ENCODE results near the gene IL1R2. TPM values are rescaled to one million over a fixed set of nuclear protein-coding genes. Genes with fewer than 3 reads are reported as not detected.

IL1R2 gene
- total RNA-seq, 1 donor from 2014 or later: 17.0 TPM

DNA sequence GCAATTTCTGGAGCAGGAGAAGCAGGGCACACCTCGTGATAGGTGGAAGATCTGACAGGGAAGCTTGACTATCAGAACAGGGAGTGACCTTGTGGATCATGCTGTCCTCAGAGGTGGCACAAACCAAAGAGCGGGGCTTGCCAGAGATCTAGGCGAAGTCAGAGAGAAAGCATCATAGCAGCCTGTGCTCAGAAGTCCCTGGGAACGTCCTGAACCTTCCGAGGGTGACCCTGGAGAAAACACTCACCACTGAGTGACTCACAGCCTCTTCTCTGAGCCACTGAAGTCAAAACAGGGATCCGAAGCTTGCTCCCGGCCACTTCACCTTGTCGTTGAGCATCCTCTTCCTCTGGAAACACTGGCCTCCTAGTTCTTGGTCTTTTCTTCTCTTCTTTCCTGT, 56.7 kb downstream of the IL1R2 start:
- Histone ChIP-seq H3K4me1 (peaks cover 65% of the 10 kb centered on the region), H3K4me3 (no peak overlapping the region), H3K27me3 (no peaks in the 10 kb centered on the region), H3K36me3 (no peaks in the 10 kb centered on the region), H3K27ac (peak overlapping the region; percentile 71), H3K9me3 (no peaks in the 10 kb centered on the region)
- ATAC-seq: peak; percentile 48
- DNase-seq: no peak
- TF ChIP-seq CTCF (IDR thresholded peaks at IDR 0.05): no peak
- intact Hi-C loops (cut with DNase I): no loop called here

DNA sequence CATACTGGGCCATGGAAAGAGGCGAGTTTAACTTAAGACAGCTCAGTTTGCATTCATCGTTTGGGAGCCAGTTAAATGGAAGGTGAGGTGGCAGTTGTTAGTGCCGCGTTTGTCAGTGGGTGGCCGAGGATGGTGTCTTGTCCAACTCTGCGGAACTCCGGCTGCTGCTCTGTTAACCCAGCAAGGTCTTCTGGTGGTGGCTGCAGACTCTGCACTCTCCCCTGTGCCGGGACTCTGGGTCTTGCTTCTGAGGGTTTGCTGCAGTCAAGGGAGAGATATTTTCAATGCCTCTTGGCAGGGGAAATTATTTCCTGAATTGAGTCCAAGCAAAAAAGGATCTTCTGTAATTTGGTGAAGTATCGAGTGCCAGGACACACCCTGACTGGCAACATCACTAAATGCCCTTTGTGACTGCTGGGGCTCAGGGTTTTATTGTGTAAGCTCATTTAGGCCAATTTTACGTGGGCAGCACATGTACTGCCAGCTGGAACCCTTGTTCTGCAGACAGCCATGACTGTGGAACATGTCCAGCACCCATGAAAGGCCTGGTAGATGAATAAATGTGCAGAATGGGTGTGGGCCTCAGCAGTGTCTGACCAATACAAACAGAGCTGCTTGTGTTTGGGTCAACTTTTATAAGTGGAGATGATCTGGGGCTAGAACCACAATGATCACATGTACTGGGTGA, 58.1 kb downstream of the IL1R2 start:
- H3K36me3 ChIP-seq: no peaks in the 10 kb centered on the region
- no peaks in the 10 kb centered on the region for H3K27me3 ChIP-seq
- H3K4me1 ChIP-seq: peaks cover 66% of the 10 kb centered on the region
- TF ChIP-seq CTCF (IDR thresholded peaks at IDR 0.05): no peak
- ATAC-seq (peak; percentile 65), DNase-seq (no peak)
- intact Hi-C loops (cut with DNase I): no loop called here
- H3K4me3 ChIP-seq: no peak overlapping the region
- no peaks in the 10 kb centered on the region for H3K9me3 ChIP-seq
- peak overlapping the region; percentile 71 for H3K27ac ChIP-seq

- H3K36me3 ChIP-seq: no peaks in the 10 kb centered on the region
- ATAC-seq: peak; percentile 33
- intact Hi-C loops (cut with DNase I): no loop called here
- H3K27me3 ChIP-seq: no peaks in the 10 kb centered on the region
- no peak for TF ChIP-seq CTCF (IDR thresholded peaks at IDR 0.05)
- H3K27ac ChIP-seq: peak overlapping the region; percentile 71
- peak; percentile 73 for DNase-seq
- peaks cover 68% of the 10 kb centered on the region for H3K4me1 ChIP-seq
- no peak overlapping the region for H3K4me3 ChIP-seq
- H3K9me3 ChIP-seq: no peaks in the 10 kb centered on the region
Measured at GRCh38 chr2:102050854-102051391, 59.2 kb downstream of the IL1R2 start.

DNA sequence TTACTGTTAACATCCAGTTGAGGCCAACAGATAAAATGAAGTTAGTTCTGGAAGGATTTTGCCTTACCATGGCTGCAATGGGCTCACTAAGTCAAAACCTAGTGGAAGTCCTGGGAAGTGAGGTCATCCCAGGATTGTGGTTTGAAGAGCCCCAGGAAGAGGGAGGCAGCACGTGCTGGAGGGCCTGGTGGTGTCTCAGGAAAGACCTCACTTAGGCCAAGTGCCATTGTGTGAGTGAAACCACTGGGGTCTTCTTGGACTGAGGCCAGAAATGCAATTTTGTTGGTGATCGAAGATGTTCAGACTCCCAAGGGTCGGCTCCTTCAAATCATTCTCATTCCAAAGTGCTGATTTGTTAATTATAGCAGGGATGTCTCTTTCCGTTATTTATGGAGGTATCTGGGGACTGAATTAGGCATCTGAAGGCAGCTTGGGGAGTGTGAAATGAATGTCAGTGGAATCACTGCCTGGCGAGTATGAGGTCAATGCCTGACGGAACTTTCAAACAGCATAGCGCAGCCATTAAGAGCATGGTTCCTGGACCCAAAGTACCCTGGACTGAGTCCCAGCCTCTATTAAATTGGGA, 60.0 kb downstream of the IL1R2 start:
- Histone ChIP-seq H3K27ac (peak overlapping the region; percentile 71), H3K4me3 (no peak overlapping the region), H3K27me3 (no peaks in the 10 kb centered on the region), H3K4me1 (peaks cover 68% of the 10 kb centered on the region), H3K36me3 (no peaks in the 10 kb centered on the region), H3K9me3 (no peaks in the 10 kb centered on the region)
- no peak for DNase-seq
- intact Hi-C loops (cut with DNase I): no loop called here
- ATAC-seq: no peak
- no peak for TF ChIP-seq CTCF (IDR thresholded peaks at IDR 0.05)

GRCh38 chr2:102052365-102052764, 60.6 kb downstream of the IL1R2 start:
- peaks cover 67% of the 10 kb centered on the region for H3K4me1 ChIP-seq
- intact Hi-C loops (cut with DNase I): no loop called here

More at GRCh38 chr2:102052365-102052764, 60.6 kb downstream of the IL1R2 start:
- H3K4me3 ChIP-seq: no peak overlapping the region
- ATAC-seq (no peak), DNase-seq (no peak)
- H3K9me3 ChIP-seq: no peaks in the 10 kb centered on the region
- H3K27ac ChIP-seq: peak overlapping the region; percentile 71
- TF ChIP-seq CTCF (IDR thresholded peaks at IDR 0.05): no peak
- no peaks in the 10 kb centered on the region for H3K27me3 ChIP-seq
- H3K36me3 ChIP-seq: no peaks in the 10 kb centered on the region
